ENCODE measurements around the gene SLX9.

Gene SLX9

DNA sequence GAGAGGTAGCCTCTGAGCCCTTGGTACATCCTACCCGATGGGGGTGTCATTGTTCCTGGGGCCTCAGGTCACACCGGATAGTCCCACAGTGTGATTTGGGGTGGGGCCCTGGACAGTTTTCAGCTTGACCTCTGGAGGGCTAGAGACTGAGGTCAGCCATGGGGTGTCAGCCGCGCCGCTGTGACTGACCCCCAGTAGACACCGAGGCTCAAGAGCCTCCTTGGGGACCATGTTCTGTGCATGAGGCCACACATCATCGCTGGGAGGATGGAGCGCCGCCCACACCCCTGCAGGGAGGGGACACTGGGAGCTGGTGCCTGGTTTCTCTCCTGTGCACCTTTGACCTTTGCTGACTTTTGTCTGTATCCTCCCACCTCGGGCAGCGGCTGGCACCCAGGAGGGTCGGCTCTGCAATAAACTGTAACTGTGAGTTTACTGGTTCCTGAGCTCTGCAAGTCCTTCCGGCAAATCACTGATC, 41.8 kb upstream of the SLX9 start:
- no peak overlapping the region for H3K4me3 ChIP-seq (replicated peaks in 1 of 2; ENCODE audit: low read depth in 2 of 2, low read length in 2 of 2)
- TF ChIP-seq, protein P1, sequence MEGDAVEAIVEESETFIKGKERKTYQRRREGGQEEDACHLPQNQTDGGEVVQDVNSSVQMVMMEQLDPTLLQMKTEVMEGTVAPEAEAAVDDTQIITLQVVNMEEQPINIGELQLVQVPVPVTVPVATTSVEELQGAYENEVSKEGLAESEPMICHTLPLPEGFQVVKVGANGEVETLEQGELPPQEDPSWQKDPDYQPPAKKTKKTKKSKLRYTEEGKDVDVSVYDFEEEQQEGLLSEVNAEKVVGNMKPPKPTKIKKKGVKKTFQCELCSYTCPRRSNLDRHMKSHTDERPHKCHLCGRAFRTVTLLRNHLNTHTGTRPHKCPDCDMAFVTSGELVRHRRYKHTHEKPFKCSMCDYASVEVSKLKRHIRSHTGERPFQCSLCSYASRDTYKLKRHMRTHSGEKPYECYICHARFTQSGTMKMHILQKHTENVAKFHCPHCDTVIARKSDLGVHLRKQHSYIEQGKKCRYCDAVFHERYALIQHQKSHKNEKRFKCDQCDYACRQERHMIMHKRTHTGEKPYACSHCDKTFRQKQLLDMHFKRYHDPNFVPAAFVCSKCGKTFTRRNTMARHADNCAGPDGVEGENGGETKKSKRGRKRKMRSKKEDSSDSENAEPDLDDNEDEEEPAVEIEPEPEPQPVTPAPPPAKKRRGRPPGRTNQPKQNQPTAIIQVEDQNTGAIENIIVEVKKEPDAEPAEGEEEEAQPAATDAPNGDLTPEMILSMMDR (IDR thresholded peaks at IDR 0.05; ENCODE audit: low read depth, low read length), result no peak
- no peak for DNase-seq (ENCODE audit: low read depth in 2 of 2)

DNA sequence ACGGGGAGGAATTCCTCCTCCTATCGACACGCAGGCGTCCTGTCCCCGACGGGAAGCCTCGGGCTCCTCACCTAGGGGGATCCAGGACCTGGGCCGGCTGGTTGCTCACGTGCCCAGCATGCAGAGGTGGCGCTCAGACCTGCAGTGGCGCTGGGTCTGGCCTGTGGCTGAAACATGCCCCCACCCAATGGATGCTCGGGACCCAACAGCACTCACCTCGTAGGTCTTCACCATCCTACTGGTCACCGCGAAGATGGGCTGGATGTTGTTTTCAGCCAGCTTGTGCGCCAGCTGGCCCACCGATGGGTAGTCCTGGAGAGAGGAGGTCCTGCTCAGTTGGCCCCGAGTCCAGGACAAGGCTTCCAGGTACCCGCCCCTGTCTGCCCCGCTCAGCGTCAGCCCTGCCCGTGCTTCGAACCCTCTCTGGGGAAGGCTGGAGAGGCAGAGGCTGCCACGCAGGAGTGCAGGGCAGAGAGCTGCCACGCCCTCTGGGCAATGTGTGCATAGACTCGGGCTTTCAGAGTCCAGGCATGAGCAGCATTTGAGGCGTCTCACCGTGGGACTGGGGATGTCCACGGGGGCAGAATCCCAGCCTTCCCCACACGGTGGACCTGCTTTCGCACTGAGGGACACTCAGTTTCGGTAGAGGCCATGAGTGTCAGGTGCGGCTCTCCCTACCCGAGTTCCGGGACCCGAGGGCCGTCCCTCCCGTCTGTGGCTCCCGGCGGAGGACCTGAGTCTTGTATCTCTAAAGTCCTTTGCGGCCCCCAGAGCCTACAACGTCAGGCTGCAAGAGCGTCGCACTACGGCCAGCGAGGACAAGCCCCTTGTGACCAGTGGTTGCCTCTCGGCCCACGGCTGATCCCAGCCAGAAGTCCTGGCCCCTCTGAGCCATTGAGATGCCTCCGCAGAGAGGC, 40.7 kb upstream of the SLX9 start:
- TF ChIP-seq, protein P1 (IDR thresholded peaks at IDR 0.05; ENCODE audit: low read depth, low read length), result no peak
- DNase-seq (ENCODE audit: low read depth in 2 of 2), result no peak
- H3K4me3 ChIP-seq (replicated peaks in 1 of 2; ENCODE audit: low read depth in 2 of 2, low read length in 2 of 2), result no peak overlapping the region

DNA sequence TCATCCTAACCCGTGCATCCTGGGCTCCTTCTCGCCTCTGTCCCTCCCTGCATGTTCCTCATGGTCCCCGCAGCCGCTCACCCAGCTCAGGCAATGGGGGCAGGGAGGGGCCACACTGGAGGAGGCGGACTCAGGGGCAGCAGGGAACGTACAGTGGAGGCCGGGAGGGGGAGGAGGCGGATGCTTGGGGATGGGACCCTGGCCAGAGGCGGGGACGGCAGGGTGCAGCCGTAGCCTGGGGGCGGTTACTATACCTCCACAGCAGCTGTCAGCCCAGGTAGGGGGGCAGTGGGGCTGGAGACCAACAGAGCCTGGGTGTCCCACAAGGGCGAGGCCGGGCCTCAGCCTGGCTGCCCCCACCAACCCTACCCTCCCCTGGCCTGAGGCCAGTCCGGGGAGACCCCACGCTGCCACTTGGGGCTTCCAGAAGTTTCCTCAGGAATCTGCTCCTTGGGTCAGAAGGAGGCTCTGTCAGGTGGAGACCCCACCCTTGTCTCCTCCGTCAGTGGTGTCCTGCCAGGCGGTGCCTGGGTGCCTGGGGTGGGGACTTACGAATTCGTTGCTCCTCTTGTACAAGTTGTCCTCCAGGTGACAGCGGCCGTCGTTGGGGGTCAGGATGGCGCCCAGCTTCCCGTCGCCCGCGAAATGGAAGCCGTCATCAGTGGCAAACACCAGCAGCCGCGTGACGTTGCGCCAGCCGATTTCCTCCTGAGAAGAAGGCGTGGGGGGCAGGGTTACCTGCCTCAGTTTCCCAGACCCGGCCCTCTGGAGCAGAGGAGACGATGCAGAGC, 39.9 kb upstream of the SLX9 start:
- TF ChIP-seq, protein P1 (IDR thresholded peaks at IDR 0.05; ENCODE audit: low read depth, low read length), result no peak
- H3K4me3 ChIP-seq (replicated peaks in 1 of 2; ENCODE audit: low read depth in 2 of 2, low read length in 2 of 2), result no peak overlapping the region
- DNase-seq (ENCODE audit: low read depth in 2 of 2), result no peak

DNA sequence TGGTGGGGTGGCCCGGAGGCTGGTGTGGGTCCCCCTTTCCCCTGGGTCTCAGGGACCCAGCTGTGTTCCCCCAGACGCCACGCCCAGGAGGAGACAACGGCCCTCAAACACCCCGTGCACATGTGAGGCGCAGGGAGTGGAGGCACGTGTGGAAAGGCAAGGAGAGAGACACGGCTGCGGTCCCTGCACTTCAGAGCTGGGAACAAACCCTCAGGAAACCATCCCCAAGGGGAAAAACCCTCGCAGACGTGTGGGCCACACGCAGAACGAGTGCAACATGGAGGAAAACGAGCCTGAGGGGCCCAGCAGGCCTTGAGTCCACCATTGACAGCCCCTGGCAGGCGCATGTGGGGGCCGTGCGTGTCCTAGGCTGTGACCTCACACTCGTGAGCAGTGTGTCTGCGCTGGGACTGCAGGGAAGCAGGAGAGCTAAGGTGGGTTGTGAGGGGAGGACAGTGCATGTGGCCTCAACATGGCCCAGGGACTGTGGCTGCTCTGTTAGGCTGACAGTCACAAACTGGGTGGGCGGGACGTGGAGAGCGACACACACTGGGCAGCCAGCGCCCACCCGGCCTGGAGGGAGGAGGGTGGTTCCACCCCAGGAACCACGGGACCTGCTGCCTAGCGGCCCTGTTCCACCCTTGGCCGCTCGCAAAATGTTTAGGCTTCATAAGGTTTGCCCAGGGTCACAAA, 39.1 kb upstream of the SLX9 start:
- no peak for DNase-seq (ENCODE audit: low read depth in 2 of 2)
- TF ChIP-seq, protein P1 (IDR thresholded peaks at IDR 0.05; ENCODE audit: low read depth, low read length), result no peak
- H3K4me3 ChIP-seq (replicated peaks in 1 of 2; ENCODE audit: low read depth in 2 of 2, low read length in 2 of 2), result no peak overlapping the region

DNA sequence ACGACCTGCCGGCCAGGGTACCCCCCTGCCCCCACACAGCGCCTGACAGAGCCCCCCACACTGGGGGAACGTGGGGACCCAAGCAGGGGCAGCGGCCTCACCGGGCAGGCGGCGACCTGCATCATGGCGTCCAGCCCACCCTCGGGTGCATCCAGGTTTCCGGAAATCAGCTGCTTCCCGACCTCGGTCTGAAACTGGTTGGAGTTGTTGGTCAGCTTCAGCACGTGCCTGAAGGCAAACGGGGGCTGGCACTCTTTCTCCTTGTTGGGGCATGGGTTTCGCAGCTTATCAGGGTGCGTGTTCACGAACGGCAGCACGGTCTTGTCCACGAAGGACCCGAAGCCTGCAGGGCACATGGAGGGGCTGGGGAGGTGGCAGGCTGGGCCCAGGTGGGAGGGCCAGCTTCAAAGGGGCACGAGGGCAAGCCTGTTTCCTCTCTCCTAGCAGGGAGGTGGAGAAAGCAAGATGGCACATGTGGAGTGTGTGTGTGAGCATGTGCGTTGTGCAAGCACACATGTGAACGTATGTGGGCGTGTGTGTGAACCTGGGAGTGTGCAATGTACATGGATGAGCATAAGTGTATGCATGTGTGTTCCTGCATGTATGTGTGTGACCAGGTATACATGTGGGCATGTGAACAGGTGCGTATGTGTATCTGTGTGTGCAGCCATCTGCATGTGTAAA, 38.3 kb upstream of the SLX9 start:
- no peak for DNase-seq (ENCODE audit: low read depth in 2 of 2)
- TF ChIP-seq, protein P1 (IDR thresholded peaks at IDR 0.05; ENCODE audit: low read depth, low read length), result no peak
- H3K4me3 ChIP-seq (replicated peaks in 1 of 2; ENCODE audit: low read depth in 2 of 2, low read length in 2 of 2), result no peak overlapping the region

Measured in cardiac fibroblast (primary cell).